Testis (tissue), 3 donors: Measurements from ENCODE around the gene BICD2. TPM values are rescaled to one million over a fixed set of nuclear protein-coding genes. Genes with fewer than 3 reads are reported as not detected.

Experiments
- DNase-seq: peaks from one replicate; pipeline ENCODE4 v3.0.0-alpha.2; 2019
- H3K27ac ChIP-seq, 2 donors: fragments of 200-600 bp; sonication (generic); one replicate each; pipeline ENCODE4 v1.5.1; 2019
- H3K27me3 ChIP-seq: fragments of 200-600 bp; sonication (generic); one replicate; pipeline ENCODE4 v1.5.1; 2019
- H3K36me3 ChIP-seq: fragments of 200-600 bp; sonication (generic); one replicate; pipeline ENCODE4 v1.5.1; 2017; ENCODE audit warnings: low read depth; ENCODE audit errors: missing control alignments
- H3K4me1 ChIP-seq: fragments of 200-600 bp; sonication (generic); one replicate; pipeline ENCODE4 v1.5.1; 2019
- H3K4me3 ChIP-seq, 2 donors: fragments of 200-600 bp; sonication (generic); one replicate each; pipeline ENCODE4 v1.5.1; 2017 to 2019
- H3K9me3 ChIP-seq: fragments of 200-600 bp; sonication (generic); one replicate; pipeline ENCODE4 v1.5.1; 2017
- CTCF ChIP-seq, 3 experiments: fragments of 450-650 bp in 2 of 3; fragments of 200-600 bp in 1 of 3; sonication (generic) in 1 of 3; IDR thresholded peaks; one replicate each; pipeline ENCODE4 v1.5.1; 2016 to 2019; ENCODE audit warnings: antibody characterized with exemption in 3 of 3, mild to moderate bottlenecking in 2 of 3, moderate library complexity in 1 of 3
- POLR2A ChIP-seq: fragments of 450-650 bp; IDR thresholded peaks from one replicate; pipeline ENCODE4 v1.6.1; 2017; ENCODE audit warnings: antibody characterized with exemption, mild to moderate bottlenecking, moderate library complexity
- WGBS, 2 donors: methylation state at CpG; one replicate each; pipeline ENCODE4 v1.1.5; 2018; 5-methylcytosine and 5-hydroxymethylcytosine counted together
- intact Hi-C: fragments of 100-400 bp; cut with DNase I; formaldehyde crosslinking; loops from one replicate; pipeline ENCODE4 v1.15.1; 2023; ENCODE audit warnings: low total_unique reads
- polyA plus RNA-seq: library from polyadenylated mRNA; stranded (reverse); fragments of 350-450 nt; fragmentation: Illumina TruSeq; extraction: RNeasy Lipid Tissue Mini Kit (QIAGEN cat#74804); gene quantifications from one replicate; pipeline ENCODE4 v1.2.3, GENCODE V29; 2014; ENCODE audit warnings: low read depth, low replicate concordance; ENCODE audit not compliant: insufficient read depth
- total RNA-seq, 2 donors: library from RNA; depleted of rRNA; stranded (reverse); fragments of >200 nt; gene quantifications; one replicate each; pipeline ENCODE4 v1.2.3, GENCODE V29; 2016

Gene BICD2
- total and polyA plus RNA-seq, 3 donors from 2014 or later, result 24.0 to 55.7 (median 48.0) TPM

- 93 to 94% methylated on average over 2 of the region's 2 CpGs for WGBS, 2 donors
- H3K27ac ChIP-seq, result no peak overlapping the region
- H3K4me3 ChIP-seq, result no peak overlapping the region
- no peaks in the 10 kb centered on the region for H3K4me1 ChIP-seq
- intact Hi-C loops, result no loop called here
- no peaks in the 10 kb centered on the region for H3K36me3 ChIP-seq
- no peaks in the 10 kb centered on the region for H3K9me3 ChIP-seq
- H3K27me3 ChIP-seq, result no peaks in the 10 kb centered on the region
- TF ChIP-seq CTCF (IDR thresholded peaks at IDR 0.05) (no peak), POLR2A (no peak)
- no peak for DNase-seq
Observed at GRCh38 chr9:92781899-92782298, 17.3 kb upstream of the BICD2 start.

GRCh38 chr9:92780206-92780605, 15.6 kb upstream of the BICD2 start:
- Histone ChIP-seq H3K27me3 (no peaks in the 10 kb centered on the region), H3K9me3 (no peaks in the 10 kb centered on the region), H3K36me3 (no peaks in the 10 kb centered on the region), H3K4me1 (no peaks in the 10 kb centered on the region), H3K4me3 (no peak overlapping the region), H3K27ac (no peak overlapping the region)
- DNase-seq, result no peak
- no peak for TF ChIP-seq POLR2A
- no peak for TF ChIP-seq CTCF (IDR thresholded peaks at IDR 0.05)
- intact Hi-C loops, result no loop called here

- no peak overlapping the region for H3K27ac ChIP-seq
- H3K4me3 ChIP-seq, result no peak overlapping the region
- TF ChIP-seq CTCF (IDR thresholded peaks at IDR 0.05), result no peak
- intact Hi-C loops, result no loop called here
- no peaks in the 10 kb centered on the region for H3K9me3 ChIP-seq
- no peak for DNase-seq
- WGBS, 2 donors, result 64 to 69% methylated on average over 5 of the region's 5 CpGs
- no peaks in the 10 kb centered on the region for H3K27me3 ChIP-seq
- no peaks in the 10 kb centered on the region for H3K4me1 ChIP-seq
- no peaks in the 10 kb centered on the region for H3K36me3 ChIP-seq
Observed at GRCh38 chr9:92775466-92775865, 10.8 kb upstream of the BICD2 start.

- no peaks in the 10 kb centered on the region for H3K36me3 ChIP-seq
- no peaks in the 10 kb centered on the region for H3K27me3 ChIP-seq
- no peaks in the 10 kb centered on the region for H3K4me1 ChIP-seq
- H3K27ac ChIP-seq, result no peak overlapping the region
- intact Hi-C loops, result no loop called here
- H3K4me3 ChIP-seq, result no peak overlapping the region
- no peaks in the 10 kb centered on the region for H3K9me3 ChIP-seq
- TF ChIP-seq CTCF (IDR thresholded peaks at IDR 0.05), result no peak
- TF ChIP-seq POLR2A, result no peak
- 84% methylated on average over 1 of the region's 1 CpG; no CpG with 5 or more reads in 1 of the 2 donors for WGBS, 2 donors
- no peak for DNase-seq
Observed at GRCh38 chr9:92774274-92774673, 9.6 kb upstream of the BICD2 start.

- 88 to 93% methylated on average over 3 of the region's 3 CpGs for WGBS, 2 donors
- Histone ChIP-seq H3K27me3 (no peaks in the 10 kb centered on the region), H3K4me3 (no peak overlapping the region), H3K36me3 (no peaks in the 10 kb centered on the region), H3K9me3 (no peaks in the 10 kb centered on the region), H3K4me1 (no peaks in the 10 kb centered on the region), H3K27ac (no peak overlapping the region)
- TF ChIP-seq CTCF (IDR thresholded peaks at IDR 0.05) (no peak), POLR2A (no peak)
- intact Hi-C loops, result no loop called here
- no peak for DNase-seq
Observed at GRCh38 chr9:92773810-92774209, 9.2 kb upstream of the BICD2 start.
